CD1c-positive myeloid dendritic cell (primary cell): ENCODE results near the gene MAG.

ENCODE experiments used
- DNase-seq: peaks from one replicate; pipeline ENCODE4 v3.0.0-alpha.2; 2016; ENCODE audit errors: extremely low spot score

MAG gene

DNA sequence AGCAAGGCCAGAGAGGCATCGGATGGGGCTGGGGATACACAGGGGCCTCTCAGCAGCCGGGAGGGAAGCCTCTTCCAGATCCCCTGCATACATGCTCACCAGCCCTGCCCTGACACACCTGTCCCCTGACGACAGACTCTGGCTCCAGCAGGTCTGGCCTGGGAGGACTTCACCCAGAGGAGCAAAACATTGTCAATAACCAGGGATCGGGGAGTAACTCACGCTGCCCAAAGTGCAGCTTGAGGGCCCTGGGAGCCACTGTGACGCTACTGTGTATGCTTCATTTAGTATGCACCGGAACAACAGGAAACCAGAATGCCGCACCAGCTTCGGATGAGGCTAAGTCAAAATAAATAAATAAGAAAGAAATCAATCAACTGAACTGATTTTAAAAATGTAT, 24.6 kb downstream of the MAG start:
- DNase-seq, result no peak

DNA sequence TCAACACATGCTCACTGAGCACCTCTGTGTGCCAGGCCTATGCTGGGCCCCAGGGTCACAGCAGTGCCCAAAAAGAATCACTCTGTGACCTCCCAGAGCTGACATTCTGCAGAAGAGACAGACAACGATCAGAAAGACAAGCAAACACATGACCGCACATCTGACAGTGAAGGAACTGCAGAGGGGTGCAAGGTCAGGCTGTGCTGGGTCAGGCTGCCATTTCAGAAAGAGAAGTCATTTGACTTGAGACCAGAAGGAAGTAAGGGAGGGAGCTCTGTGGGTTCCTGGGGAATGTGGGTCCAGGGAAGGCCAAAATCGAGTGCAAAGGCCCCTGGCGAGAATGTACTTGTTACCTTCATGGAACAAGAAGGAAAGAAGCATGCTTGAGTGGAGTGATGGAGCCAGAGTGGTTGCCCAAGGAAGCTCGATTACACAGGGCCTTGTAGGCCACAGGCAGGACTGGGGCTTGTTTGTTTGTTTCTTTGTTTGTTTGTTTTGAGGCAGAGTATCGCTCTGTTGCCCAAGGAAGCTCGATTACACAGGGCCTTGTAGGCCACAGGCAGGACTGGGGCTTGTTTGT, 25.6 kb downstream of the MAG start:
- DNase-seq, result peak; percentile 75

DNA sequence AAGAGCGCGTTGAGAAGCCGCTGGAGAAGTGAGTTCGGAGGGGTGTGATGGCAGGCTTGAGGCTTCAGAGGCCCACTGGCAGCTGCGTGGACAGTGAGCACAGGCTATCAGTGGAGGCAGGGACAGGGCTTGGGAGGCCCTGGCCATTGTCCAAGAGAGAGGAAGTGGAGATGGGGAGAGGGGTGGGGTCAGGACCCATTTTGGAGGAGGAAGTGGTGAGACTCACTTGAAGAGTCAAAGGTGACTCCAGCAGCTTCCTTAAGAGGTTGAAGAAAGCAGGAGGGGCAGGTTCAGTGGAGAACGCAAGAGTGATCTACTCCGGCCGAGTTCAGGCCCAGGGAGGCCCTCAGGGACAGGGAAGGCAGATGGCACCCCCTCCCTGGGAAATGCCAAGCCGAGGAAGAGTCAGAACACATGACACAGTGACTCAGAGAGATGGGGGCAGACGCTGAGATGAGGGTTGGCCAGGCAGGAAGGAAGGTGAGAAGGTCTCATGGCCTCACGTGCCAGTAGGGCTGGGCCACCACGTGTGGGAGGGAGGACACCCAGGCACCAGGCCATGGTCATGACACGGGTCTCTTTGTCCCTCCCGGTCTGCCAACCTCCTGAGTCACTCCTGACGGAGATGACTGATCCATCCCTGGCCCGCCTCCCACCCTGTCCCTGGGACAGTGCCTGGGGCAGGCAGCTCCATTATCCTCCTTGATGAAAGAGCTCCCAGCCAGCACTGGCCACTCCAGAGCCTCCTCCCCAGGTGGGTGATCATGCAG, 26.9 kb downstream of the MAG start:
- DNase-seq, result peak; percentile 95

DNA sequence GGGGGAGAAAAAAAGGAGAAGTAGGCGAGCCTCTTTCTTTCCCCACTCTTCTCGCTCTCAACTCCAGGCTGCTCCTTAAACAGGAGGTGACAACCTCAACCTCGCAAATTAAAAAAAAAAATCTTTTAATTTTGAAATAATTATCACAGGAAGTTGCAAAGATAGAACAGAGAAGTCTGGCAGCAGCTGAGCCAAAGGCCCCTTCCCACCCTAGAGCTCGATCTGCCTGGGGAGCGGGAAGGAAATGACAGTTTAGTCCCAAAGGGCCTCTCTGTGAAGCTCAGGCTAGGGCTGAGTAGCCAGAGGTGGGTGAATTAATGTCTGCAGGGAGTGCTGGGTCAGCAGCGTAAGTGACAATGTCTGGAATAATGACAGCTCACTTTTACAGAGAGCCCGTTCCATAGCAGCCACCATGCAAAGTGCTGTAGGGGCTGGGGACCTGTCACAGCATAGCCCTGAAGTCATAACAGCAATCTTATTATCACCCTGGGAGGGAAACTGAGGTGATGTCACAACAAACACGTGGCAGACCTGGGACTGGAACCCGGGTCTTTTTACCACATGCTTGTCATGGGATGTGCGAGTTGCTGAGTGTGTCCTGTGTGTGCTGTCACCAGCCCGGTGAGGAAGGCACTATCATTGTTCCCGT, 28.2 kb downstream of the MAG start:
- peak; percentile 60 for DNase-seq

DNA sequence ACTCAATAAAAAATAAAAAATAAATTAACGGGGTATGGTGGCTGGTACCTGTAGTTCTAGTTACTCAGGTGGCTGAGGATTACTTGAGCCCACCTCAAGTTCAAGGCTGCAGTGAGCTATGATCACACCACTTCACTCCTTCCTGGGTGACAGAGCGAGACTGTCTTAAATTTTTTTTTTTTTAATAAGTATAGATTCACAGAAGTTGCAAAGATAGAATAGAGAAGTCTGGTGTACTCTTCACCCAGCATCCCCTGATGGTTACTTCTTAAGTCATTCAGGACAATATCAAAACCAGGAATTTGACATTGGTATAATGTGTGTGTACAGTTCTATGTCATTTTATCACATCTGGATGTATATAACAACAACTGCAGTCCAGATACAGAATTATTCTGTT, 29.3 kb downstream of the MAG start:
- DNase-seq, result no peak

DNA sequence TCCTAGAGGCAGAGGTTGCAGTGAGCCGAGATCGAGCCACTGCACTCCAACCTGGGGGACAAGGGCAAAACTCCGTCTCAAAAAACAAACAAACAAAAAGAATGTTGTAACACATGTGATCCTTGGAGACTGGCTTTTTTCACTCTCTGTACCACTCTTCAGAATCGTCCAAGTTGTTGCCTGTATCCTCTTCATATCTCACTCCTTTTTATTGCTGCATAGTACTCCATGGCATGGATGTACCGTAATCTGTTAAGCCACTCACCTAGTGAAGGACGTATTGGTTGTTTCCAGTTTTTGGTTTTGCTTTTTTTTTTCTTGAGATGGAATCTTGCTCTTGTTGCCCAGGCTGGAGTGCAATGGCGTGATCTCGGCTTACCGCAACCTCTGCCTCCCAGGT, 30.1 kb downstream of the MAG start:
- no peak for DNase-seq

DNA sequence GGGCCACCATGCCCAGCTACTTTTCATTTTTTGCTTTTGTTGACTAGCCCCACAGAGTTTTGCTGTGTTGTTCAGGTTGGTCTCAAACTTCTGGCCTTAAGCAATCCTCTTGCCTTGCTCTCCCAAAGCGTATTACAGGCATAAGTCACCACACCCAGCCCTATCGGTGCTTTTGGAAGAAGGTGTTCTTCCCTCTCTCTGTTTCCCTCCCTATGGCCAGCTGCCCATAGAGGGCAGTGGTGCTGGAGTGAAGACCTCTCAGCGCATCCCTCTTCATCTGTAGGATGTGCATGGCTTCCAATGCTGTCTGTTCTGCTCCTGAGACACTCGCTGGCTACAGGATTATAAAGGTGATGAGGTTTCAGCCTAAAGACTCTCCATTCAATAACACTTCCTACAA, 35.7 kb downstream of the MAG start:
- DNase-seq, result no peak

DNA sequence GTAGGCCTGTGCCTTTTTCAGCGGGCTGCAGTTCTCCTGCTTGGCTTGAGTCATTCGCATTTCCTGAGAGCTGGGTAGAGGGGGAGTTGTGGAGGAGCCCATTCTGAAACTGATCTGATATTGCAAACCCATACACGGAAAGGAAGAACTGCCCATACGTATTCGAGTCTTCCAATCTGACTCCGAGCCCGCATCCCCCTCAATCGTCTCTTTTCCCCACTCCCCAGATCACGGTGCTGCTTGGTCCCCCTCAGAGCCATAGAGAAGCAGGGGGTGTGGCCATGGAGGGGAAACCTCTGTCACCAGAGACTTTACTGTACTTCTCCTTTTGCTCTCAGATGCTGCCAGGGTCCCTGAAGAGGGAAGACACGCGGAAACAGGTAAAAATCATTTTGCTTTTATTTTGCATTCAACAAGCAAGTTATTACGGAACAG, 36.9 kb downstream of the MAG start, which contains the start of gene CD22:
Gene CD22, plus strand, starts transcription at position 337 of the 435 bp plus-strand sequence. CDS start 2,854 bp downstream, outside the sequence.
- peak; percentile 48 for DNase-seq

DNA sequence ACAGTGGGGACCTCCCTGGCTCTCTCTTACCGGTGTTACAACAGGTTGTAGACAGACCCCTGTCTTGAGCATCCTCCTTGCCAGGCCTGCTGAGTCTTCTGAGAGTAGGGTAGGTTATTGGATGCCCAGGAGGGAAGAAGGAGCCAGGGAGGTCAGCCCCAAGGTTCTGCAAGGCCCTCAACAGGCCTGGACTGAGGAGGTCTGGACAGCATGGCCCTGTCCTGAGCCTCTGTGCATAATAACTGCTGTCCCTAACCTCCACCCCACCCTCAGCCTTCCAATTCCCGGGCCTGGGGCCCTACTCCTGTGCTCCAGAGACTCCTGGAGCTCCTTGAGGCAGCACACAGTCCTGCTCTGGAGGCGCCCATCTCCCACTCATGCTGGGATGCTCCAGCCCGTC, 37.4 kb downstream of the MAG start:
- no peak for DNase-seq

DNA sequence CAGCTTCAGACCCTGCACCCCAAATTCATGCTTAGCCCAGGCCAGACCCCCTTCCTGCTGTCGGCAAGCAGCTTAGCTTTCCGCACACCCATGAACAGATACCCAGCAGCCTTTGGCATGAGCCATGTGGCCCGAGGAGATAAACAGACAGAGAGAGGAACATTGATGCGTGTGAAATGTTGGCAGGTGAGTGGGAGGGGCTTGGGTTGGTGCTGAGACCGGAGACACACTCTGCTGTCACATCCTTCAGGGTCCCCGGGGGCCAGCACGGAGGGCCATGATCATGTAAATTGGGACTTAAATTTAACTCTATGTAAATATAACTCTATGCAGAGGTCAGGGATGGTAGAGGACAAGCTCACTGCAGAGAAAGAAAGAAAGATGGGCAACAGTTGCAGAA, 38.5 kb downstream of the MAG start:
- DNase-seq, result no peak

DNA sequence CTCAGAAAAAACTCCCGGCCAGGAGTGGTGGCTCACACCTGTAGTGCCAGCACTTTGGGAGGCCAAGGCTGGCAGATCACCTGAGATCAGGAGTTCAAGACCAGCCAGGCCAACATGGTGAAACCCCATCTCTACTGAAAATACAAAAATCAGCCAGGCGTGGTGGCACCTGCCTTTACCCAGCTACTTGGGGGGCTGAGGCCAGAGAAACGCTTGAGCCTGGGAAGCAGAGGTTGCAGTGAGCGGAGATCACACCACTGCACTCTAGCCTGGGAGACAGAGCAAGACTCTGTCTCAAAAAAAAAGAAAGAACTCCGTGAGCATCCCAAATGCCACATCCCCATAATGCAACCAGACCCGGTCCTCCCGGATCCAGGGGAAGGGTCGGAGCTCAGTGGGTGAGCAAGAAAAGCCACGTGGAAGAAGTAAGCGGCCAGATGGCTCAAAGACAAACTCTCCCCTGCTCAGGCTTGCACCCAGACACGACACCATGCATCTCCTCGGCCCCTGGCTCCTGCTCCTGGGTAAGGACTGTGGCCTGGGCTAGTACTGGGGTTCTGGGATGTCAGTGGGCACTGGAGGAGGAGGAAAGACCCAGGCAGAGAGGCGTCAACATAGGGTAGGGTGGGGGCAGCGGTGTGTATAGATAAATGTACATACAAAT, 39.7 kb downstream of the MAG start:
- DNase-seq, result no peak

DNA sequence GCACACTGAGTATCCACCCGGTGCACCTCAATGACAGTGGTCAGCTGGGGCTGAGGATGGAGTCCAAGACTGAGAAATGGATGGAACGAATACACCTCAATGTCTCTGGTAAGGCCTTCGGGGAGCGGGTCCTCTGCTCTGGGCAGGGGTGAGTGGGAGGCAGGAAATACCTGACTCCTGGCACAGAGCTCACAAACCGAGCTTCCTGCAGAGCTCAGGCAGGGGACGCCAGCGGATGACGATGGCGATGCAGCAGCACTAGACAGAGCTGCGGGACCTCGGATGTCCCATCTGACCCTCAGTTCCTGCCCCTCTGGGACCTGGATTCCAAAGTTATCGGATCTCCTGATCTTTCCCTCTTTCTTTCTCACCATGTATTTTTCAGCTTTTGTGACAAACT, 40.9 kb downstream of the MAG start:
- DNase-seq, result no peak

DNA sequence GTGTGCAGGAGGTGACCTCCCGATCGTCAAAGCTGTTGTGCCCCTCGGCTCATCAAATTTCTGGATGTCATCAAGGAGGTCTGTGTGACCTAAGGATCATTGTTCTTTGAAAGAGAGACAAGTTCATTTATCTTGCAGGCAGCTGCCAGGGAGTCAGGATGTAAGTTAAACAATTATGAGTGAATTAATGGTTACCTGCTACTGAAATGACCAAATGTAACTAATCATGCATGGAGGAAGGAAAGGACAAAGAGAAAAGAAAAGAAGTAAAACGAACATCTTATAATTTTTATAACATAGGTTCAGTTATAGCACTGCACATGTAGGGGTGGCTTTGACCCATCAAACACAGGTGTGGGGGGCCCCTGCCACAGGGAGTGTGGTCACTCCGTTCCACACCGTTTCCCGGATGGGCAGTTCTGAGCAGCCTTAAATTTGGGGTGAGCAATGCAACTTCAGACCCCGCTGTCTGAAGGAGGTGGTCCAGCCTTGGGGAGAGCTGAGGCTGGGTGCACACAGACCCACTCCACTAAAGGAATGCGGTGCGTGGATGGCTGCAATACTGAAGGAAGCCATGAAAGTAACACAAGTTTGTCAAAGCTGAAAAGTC, 42.3 kb downstream of the MAG start:
- DNase-seq, result no peak

DNA sequence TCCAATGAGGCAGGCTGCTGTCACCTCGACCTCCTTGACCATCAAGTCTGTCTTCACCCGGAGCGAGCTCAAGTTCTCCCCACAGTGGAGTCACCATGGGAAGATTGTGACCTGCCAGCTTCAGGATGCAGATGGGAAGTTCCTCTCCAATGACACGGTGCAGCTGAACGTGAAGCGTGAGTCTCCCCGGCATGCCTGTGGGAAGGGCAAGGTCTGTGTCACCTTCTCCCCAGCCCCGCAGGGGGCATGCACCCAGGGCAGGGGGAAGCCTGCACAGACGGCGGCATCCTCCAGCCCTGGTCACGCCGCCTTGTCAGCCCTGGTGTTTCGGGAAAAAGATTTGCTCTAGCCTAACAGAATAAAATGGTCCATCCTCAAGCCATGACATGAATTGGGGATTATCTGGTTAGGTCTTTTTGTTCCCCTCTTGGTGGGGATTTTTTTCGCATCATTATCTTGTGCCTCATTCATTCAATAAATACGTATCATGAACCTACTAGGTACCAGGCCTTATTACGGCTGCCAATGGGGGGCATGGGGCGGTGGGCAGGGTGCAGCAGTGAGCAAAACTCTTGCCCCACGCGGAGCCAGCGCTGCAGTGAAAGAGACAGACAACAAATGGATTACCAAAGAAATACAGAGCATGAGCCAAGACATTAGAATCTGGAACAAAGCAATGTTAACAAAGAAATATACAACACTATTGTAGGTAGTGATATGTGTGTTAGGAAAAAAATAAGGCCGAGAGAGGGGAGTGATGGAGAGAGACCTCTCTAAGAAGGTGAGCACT, 44.4 kb downstream of the MAG start:
- no peak for DNase-seq

DNA sequence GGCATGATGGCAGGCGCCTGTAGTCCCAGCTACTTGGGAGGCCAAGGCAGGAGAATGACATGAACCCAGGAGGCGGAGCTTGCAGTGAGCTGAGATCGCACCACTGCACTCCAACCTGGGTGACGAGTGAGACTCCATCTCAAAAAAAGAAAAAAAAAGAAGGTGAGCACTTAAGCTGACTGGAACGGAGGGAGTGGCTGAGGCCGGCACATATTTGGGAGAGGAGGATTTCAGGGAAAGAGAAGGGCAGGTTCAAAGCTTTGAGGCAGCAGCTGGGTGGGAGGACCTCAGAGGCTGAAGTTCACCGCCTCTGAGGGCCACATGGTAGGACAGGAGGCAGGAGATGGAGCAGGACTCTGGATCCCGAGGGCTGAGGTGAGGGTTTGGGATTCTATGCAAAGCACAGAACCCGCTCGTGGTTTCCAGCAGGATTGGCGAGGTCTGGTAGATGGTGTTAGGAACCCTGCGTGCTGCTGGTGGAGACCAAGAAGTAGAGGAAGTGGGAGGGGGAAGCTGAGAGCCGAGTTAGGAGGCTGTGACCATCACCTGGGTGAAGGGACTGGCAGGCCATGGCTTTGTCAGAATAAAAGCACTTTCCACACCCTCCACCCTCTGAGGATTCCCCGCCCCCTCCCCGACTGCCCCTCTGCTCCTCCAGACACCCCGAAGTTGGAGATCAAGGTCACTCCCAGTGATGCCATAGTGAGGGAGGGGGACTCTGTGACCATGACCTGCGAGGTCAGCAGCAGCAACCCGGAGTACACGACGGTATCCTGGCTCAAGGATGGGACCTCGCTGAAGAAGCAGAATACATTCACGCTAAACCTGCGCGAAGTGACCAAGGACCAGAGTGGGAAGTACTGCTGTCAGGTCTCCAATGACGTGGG, 45.4 kb downstream of the MAG start:
- no peak for DNase-seq

DNA sequence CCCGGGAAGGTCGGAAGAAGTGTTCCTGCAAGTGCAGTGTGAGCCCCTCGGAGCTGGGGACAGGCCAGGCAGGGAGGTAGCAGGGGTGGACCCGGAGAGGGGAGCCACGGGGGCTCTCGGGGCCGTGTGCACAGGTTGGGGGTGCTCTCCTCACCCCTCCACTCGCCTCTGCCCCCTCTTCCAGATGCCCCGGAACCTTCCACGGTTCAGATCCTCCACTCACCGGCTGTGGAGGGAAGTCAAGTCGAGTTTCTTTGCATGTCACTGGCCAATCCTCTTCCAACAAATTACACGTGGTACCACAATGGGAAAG, 46.0 kb downstream of the MAG start:
- DNase-seq, result no peak

DNA sequence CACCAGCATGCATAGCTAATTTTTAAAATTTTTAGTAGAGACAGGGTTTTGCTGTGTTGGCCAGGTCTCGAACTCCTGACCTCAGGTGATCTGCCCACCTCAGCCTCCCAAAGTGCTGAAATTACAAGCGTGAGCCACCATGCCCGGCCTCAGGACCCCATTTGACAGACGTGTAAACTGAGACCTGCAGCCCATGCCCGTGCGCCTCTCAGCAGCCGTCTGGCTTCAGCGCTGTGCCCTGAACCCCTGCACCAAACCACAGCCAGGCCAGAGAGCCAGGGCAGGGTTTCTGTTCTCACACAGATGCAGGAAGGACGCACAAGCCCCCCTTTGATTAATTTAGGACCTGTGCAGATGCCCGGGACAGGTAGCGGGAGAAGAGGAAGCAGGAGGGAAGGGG, 48.5 kb downstream of the MAG start:
- no peak for DNase-seq

DNA sequence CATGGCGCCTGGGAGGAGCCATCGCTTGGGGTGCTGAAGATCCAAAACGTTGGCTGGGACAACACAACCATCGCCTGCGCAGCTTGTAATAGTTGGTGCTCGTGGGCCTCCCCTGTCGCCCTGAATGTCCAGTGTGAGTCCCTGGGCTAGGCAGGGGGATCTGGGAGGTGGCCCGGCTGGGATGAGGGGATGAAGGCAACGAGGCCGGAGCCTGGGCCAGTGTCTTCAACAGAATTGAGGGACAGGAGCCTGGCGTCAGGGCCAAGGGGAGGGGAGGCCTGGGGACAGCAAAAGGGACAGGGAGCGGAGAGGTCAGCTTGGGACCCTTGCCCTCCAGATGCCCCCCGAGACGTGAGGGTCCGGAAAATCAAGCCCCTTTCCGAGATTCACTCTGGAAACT, 49.0 kb downstream of the MAG start:
- no peak for DNase-seq

DNA sequence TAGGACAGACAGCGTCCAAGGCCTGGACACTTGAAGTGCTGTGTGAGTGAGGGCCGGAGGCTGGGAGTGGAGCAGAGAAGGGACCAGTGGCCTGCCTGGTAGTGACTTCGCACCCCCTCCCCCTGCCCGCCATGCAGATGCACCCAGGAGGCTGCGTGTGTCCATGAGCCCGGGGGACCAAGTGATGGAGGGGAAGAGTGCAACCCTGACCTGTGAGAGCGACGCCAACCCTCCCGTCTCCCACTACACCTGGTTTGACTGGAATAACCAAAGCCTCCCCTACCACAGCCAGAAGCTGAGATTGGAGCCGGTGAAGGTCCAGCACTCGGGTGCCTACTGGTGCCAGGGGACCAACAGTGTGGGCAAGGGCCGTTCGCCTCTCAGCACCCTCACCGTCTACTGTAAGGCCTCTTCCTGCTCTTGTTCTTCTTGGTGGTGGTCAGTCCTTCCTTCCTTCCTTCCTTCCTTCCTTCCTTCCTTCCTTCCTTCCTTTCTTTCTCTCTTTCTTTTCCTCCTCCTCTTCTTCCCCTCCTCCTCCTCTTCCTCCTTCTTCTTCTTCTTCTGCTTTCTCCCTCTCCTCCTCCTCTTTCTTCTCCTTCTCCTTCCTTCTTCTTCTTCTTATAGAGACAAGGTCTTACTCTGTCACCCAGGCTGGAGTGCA, 49.7 kb downstream of the MAG start:
- DNase-seq, result no peak

DNA sequence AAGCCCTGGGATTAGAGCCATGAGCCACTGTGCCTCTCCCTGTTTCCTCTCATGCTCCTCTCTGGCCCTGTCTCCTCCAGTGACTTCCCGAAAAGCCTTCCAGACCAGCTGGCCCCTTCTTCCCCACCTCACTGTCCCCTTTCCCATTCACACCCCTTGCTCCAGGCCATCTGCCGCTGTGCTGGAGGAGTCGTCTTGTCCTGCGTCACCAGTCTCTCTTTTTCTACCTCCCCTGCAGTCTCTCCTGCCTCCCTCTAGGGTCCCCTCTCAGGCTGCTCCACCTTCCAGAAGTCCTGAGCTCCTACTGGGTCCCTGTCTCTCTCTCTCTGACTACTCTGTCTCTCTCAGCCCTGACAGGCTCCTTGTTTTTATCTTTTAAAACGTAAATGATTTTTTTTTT, 50.5 kb downstream of the MAG start:
- no peak for DNase-seq
